HEK293T (cell line): Measurements from ENCODE around the gene CPNE4.
"Not testable (repeated sequence)": the region's sequence is repeated elsewhere in the genome, so short reads cannot be mapped to it uniquely, and the experiment has no call there.

ENCODE experiments used
- ARNT ChIP-seq: fragments of 450-650 bp; IDR thresholded peaks from 2 replicates; pipeline ENCODE4 v1.6.1; 2017; ENCODE audit warnings: mild to moderate bottlenecking
- BHLHE40 ChIP-seq: fragments of 450-650 bp; IDR thresholded peaks from 2 replicates; pipeline ENCODE4 v1.6.1; 2016; ENCODE audit warnings: mild to moderate bottlenecking, moderate library complexity, borderline replicate concordance
- CTBP1 ChIP-seq: fragments of 450-650 bp; IDR thresholded peaks from 2 replicates; pipeline ENCODE4 v1.6.1; 2016; ENCODE audit warnings: borderline replicate concordance
- ELF4 ChIP-seq: fragments of 450-650 bp; IDR thresholded peaks from 2 replicates; pipeline ENCODE4 v1.6.1; 2017; ENCODE audit warnings: antibody characterized with exemption
- FOXA1 ChIP-seq: fragments of 450-650 bp; IDR thresholded peaks from 2 replicates; pipeline ENCODE4 v1.6.1; 2016; ENCODE audit warnings: mild to moderate bottlenecking
- FOXK2 ChIP-seq: fragments of 450-650 bp; IDR thresholded peaks from 2 replicates; pipeline ENCODE4 v1.6.1; 2016; ENCODE audit warnings: mild to moderate bottlenecking
- FOXM1 ChIP-seq: fragments of 450-650 bp; IDR thresholded peaks from 2 replicates; pipeline ENCODE4 v1.6.1; 2017; ENCODE audit warnings: mild to moderate bottlenecking, borderline replicate concordance
- HDGF ChIP-seq: fragments of 450-650 bp; IDR thresholded peaks from 2 replicates; pipeline ENCODE4 v1.6.1; 2017; ENCODE audit warnings: antibody characterized with exemption, borderline replicate concordance
- L3MBTL2 ChIP-seq: fragments of 450-650 bp; conservative IDR thresholded peaks from 2 replicates; pipeline ENCODE4 v1.6.1; 2016; ENCODE audit warnings: mild to moderate bottlenecking
- NFRKB ChIP-seq: fragments of 450-650 bp; IDR thresholded peaks from 2 replicates; pipeline ENCODE4 v1.6.1; 2016; ENCODE audit warnings: mild to moderate bottlenecking, moderate library complexity
- PKNOX1 ChIP-seq: fragments of 450-650 bp; IDR thresholded peaks from 2 replicates; pipeline ENCODE4 v1.6.1; 2016
- SP1 ChIP-seq: fragments of 450-650 bp; IDR thresholded peaks from 2 replicates; pipeline ENCODE4 v1.6.1; 2017
- SUZ12 ChIP-seq: fragments of 450-650 bp; IDR thresholded peaks from 2 replicates; pipeline ENCODE4 v1.6.1; 2016; ENCODE audit warnings: mild to moderate bottlenecking

- not testable (repeated sequence) for TF ChIP-seq PKNOX1, ELF4, FOXM1, BHLHE40, L3MBTL2, SUZ12, SP1, NFRKB, ARNT, HDGF, FOXK2, FOXA1, CTBP1
Observed at GRCh38 chr3:132044874-132045273, 10.1 kb upstream of the CPNE4 start.
